OCI-LY7 (cell line): ENCODE data around the gene ATP1A2. TPM values are rescaled to one million over a fixed set of nuclear protein-coding genes. Genes with fewer than 3 reads are reported as not detected.

ENCODE experiments used
- BruUV-seq: library from RNA; stranded (reverse); fragments of 400-500 nt; replicated peaks from 2 replicates; lab custom pipeline; 2021; lab: Mats Ljungman, UMichigan
- CTCF ChIA-PET: fragments of 300-600 bp; sonication (Branson Sonifier 250); formaldehyde crosslinking; loops from one replicate; lab custom pipeline; 2022; ENCODE audit warnings: antibody characterized with exemption; ENCODE audit not compliant: unreplicated experiment; lab: Charles Lee
- POLR2A ChIA-PET: fragments of 300-600 bp; sonication (Branson Sonifier 250); formaldehyde crosslinking; loops from one replicate; lab custom pipeline; 2022; ENCODE audit warnings: antibody characterized with exemption; lab: Charles Lee
- DNase-seq: peaks from one replicate; pipeline ENCODE4 v3.0.0-alpha.2; 2015; ENCODE audit warnings: low spot score
- H2AFZ ChIP-seq: fragments of 200-600 bp; sonication (generic), shearing (Covaris generic); 2 replicates; pipeline ENCODE4 v1.6.1; 2014; ENCODE audit warnings: mild to moderate bottlenecking, antibody characterized with exemption, low read length, moderate library complexity
- H3K27ac ChIP-seq: fragments of 200-600 bp; sonication (generic); 2 replicates; pipeline ENCODE4 v1.5.1; 2014; ENCODE audit warnings: mixed run types, low read depth, mild to moderate bottlenecking, moderate library complexity, low read length, inconsistent platforms; ENCODE audit not compliant: poor library complexity, severe bottlenecking
- H3K36me3 ChIP-seq: fragments of 200-600 bp; sonication (generic); 2 replicates; pipeline ENCODE4 v1.6.1; 2014; ENCODE audit warnings: mild to moderate bottlenecking, antibody characterized with exemption, low read length, moderate library complexity, mixed read lengths; ENCODE audit not compliant: insufficient read depth
- H3K4me1 ChIP-seq: fragments of 200-600 bp; sonication (generic); 2 replicates; pipeline ENCODE4 v1.5.1; 2014; ENCODE audit warnings: mild to moderate bottlenecking, low read length; ENCODE audit not compliant: insufficient read depth, poor library complexity, severe bottlenecking
- H3K4me2 ChIP-seq: fragments of 200-600 bp; sonication (generic); 2 replicates; pipeline ENCODE4 v1.6.1; 2014; ENCODE audit warnings: mild to moderate bottlenecking, low read length
- H3K4me3 ChIP-seq: fragments of 200-600 bp; sonication (generic); 2 replicates; pipeline ENCODE4 v1.5.1; 2014; ENCODE audit warnings: mild to moderate bottlenecking, low read depth, low read length; ENCODE audit not compliant: poor library complexity, severe bottlenecking
- H3K79me2 ChIP-seq: fragments of 200-600 bp; sonication (generic); 2 replicates; pipeline ENCODE4 v1.6.1; 2016; ENCODE audit warnings: low read depth, mild to moderate bottlenecking, low read length, moderate library complexity, mixed read lengths; ENCODE audit not compliant: insufficient read depth
- H3K9me2 ChIP-seq: fragments of 200-600 bp; sonication (generic); 2 replicates; pipeline ENCODE4 v1.6.1; 2016; ENCODE audit warnings: mild to moderate bottlenecking, low read length, mixed read lengths; ENCODE audit not compliant: insufficient read depth
- H3K9me3 ChIP-seq: fragments of 200-600 bp; sonication (generic); 2 replicates; pipeline ENCODE4 v1.6.1; 2014; ENCODE audit warnings: mild to moderate bottlenecking, mixed run types, low read length, mixed read lengths
- H4K20me1 ChIP-seq: fragments of 200-600 bp; sonication (generic); 2 replicates; pipeline ENCODE4 v1.6.1; 2014; ENCODE audit warnings: mild to moderate bottlenecking, antibody characterized with exemption, low read length, moderate library complexity, mixed read lengths; ENCODE audit not compliant: insufficient read depth
- EZH2phosphoT487 ChIP-seq: fragments of 200-600 bp; sonication (generic); IDR thresholded peaks from 2 replicates; pipeline ENCODE4 v1.6.1; 2018; ENCODE audit warnings: low read depth, borderline replicate concordance, mild to moderate bottlenecking, mixed run types, antibody characterized with exemption, low read length, moderate library complexity, mixed read lengths
- intact Hi-C: fragments of 100-400 bp; cut with micrococcal nuclease; formaldehyde crosslinking; loops from one replicate; pipeline ENCODE4 v1.10.0; 2022; ENCODE audit not compliant: unreplicated experiment
- total RNA-seq, 2 experiments: library from RNA; depleted of rRNA in 1 of 2; stranded (reverse); fragments of >200 nt in 1 of 2; shearing (Covaris generic) in 1 of 2; gene quantifications; 2 replicates each; pipeline ENCODE4 v1.2.3, GENCODE V29; 2014 to 2022
- TF ChIP-seq, protein P1 (sequence below): fragments of 200-600 bp; sonication (generic); conservative IDR thresholded peaks from 2 replicates; pipeline ENCODE4 v1.5.1; 2014; ENCODE audit warnings: mild to moderate bottlenecking, antibody characterized with exemption, low read length, moderate library complexity, mixed read lengths

Gene ATP1A2
- total RNA-seq, 2 experiments from 2014 or later, result not detected

GRCh38 chr1:160189649-160190625, 74.4 kb downstream of the ATP1A2 start, which contains the start of gene CASQ1:
Gene CASQ1 (plus strand): TSS chr1:160190575. CDS start chr1:160190752, 177 bp downstream.
- H4K20me1 ChIP-seq, result no peaks in the 10 kb centered on the region
- H3K9me2 ChIP-seq, result no peaks in the 10 kb centered on the region
- no peak within 1 kb of the TSS for H3K4me2 ChIP-seq
- H3K79me2 ChIP-seq, result no peaks in the 10 kb centered on the region
- no peaks in the 10 kb centered on the region for H3K36me3 ChIP-seq
- no peak within 1 kb of the TSS for H3K27ac ChIP-seq
- DNase-seq, result no peak
- H3K4me1 ChIP-seq, result peaks cover 7% of the 10 kb centered on the region
- intact Hi-C loops, result no loop called here
- POLR2A ChIA-PET, result interaction anchor here (0.6 to 1.2 kb wide), 4 partner anchors 13 to 1307 kb away, joined by 3 read pairs; no protein-coding TSS in a partner anchor
- BruUV-seq, result no TSS peak
- H3K4me3 ChIP-seq, result no peak within 1 kb of the TSS
- no peaks in the 10 kb centered on the region for H3K9me3 ChIP-seq
- CTCF ChIA-PET, result interaction anchor here (0.6 kb wide), 1 partner anchor 187 kb away, joined by 3 read pairs; no protein-coding TSS in a partner anchor
- TF ChIP-seq, protein P1, sequence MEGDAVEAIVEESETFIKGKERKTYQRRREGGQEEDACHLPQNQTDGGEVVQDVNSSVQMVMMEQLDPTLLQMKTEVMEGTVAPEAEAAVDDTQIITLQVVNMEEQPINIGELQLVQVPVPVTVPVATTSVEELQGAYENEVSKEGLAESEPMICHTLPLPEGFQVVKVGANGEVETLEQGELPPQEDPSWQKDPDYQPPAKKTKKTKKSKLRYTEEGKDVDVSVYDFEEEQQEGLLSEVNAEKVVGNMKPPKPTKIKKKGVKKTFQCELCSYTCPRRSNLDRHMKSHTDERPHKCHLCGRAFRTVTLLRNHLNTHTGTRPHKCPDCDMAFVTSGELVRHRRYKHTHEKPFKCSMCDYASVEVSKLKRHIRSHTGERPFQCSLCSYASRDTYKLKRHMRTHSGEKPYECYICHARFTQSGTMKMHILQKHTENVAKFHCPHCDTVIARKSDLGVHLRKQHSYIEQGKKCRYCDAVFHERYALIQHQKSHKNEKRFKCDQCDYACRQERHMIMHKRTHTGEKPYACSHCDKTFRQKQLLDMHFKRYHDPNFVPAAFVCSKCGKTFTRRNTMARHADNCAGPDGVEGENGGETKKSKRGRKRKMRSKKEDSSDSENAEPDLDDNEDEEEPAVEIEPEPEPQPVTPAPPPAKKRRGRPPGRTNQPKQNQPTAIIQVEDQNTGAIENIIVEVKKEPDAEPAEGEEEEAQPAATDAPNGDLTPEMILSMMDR, result no peak
- no peak for TF ChIP-seq EZH2phosphoT487
- no peak within 1 kb of the TSS for H2AFZ ChIP-seq

- Histone ChIP-seq H3K79me2 (no peaks in the 10 kb centered on the region), H3K36me3 (no peaks in the 10 kb centered on the region), H3K9me3 (no peaks in the 10 kb centered on the region), H3K4me2 (no peak overlapping the region), H4K20me1 (no peaks in the 10 kb centered on the region), H3K9me2 (no peaks in the 10 kb centered on the region), H3K27ac (no peak overlapping the region), H3K4me1 (peaks cover 7% of the 10 kb centered on the region), H3K4me3 (no peak overlapping the region), H2AFZ (no peak overlapping the region)
- DNase-seq, result no peak
- intact Hi-C loops, result no loop called here
- CTCF ChIA-PET, result interaction anchor here (1.7 kb wide), 1 partner anchor 100 kb away, joined by 6 read pairs; no protein-coding TSS in a partner anchor
- POLR2A ChIA-PET, result interaction anchor here (1.2 to 2.2 kb wide), 3 partner anchors 12 to 184 kb away, joined by 3 to 9 read pairs (median 7); no protein-coding TSS in a partner anchor
- BruUV-seq, result no TSS peak
- TF ChIP-seq, protein P1, result no peak
- TF ChIP-seq EZH2phosphoT487, result no peak
Measured at GRCh38 chr1:160191756-160192155, 76.2 kb downstream of the ATP1A2 start.
